ENCODE data around the gene OCEL1.

Gene OCEL1

GRCh38 chr19:17210296-17210695 is 15.7 kb upstream of the OCEL1 start:
- no peak for DNase-seq (ENCODE audit: low read depth)

DNA sequence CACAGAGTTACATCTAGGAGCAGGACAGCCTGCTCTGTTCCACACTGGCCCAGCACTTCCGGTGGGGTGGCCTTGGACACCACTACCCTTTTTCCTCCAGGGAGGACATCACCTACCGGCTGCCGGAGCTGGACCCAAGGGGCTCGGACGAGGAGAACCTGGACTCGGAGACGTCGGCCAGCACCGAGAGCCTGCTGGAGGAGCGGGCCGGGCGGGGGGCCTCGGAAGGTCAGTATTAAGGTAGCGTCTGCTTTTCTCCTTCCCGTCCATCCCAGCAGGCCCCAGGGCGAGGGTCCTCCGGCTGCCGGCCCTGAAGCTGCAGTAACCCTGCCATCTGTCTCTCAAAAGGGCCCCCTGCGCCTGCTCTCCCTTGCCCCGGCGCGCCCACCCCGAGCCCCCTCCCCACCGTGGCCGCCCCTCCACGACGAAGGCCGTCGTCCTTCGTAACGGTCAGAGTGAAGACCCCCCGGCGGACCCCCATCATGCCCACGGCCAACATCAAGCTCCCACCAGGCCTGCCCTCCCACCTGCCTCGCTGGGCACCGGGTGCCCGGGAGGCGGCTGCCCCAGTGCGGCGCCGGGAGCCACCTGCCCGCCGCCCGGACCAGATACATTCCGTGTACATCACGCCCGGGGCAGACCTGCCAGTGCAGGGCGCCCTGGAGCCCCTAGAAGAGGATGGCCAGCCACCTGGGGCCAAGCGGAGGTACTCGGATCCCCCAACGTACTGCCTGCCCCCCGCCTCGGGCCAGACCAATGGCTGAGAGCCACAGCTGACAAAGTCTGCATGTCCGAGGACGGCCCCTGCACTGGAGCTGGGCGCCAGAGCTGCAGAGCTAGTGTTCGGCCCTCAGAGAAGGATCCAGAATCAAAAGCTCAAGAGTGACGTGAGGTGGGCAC is 14.2 kb upstream of the OCEL1 start:
- no peak for DNase-seq (ENCODE audit: low read depth)

- no peak for DNase-seq (ENCODE audit: low read depth)
Measured at GRCh38 chr19:17213334-17213733, 12.7 kb upstream of the OCEL1 start.

DNA sequence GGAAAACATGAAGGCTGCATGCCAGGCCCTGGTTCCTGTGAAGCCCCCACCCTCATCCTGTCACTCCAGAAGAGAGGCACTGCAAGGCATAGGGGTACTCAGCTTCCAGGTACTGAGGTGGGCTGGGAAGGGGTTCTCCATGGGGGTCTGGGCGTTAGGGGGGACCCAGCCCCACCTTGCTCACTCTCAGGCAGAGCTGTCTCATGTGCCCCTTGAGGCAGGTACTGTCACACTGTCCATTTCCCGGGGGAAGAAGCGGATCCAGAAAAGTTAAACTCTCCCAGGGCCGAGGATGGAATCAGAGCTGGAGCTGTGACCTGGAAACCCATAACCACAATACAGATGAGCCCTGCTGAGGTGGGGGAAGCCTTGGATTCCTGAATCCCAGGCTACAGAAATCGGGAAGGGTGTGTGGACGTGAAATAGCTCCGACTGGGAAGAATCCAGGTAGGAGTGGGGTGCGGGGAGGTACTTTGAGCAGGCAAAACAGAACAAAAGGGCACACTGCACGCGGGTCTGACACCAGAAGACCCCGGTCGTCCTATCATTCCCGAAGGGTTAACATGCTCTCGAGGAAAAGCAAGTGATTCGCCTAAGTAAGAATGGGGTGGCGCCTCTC is 11.4 kb upstream of the OCEL1 start:
- no peak for DNase-seq (ENCODE audit: low read depth)

DNA sequence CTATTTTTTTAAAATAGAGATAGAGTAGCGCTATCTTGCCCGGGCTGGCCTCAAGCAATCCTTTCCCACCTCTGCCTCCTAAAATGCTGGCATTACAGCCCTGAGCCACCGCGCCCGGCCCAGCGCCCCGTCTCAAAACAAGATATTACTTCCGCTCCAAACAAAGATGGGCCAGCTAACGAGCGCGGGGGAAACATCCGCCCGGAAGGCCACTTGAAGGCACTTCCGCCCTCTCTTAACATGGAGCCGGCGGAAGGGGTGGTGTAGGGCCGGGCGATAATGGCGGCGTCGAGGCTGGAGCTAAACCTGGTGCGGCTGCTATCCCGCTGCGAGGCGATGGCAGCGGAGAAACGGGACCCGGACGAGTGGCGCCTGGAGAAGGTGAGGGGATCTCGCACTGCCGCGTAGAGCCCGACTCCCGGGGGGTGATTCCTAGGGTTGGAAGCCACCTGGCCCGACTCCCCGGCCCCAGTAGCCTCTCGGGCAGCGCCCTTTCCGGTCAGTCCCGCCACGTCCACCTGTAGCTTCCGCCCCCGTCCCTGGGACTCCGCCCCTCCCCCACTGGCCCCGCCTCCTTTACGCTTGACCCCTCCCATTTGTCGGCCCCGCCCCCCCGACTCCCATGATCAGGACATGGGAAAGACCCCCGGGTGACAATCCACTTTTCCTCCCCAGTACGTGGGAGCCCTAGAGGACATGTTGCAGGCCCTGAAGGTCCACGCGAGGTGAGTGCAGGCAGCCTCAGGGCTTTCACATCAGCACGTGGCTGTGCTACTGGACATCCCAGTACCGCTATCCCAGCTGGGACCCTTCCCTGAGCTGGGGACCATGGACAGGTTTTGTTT is 10.7 kb upstream of the OCEL1 start, which contains the start of gene USE1:
USE1 (plus strand) TSS at position 231 of the 845 bp plus-strand sequence; CDS start at position 280, 49 bp downstream.
- DNase-seq (ENCODE audit: low read depth), result peak; percentile 76

GRCh38 chr19:17216058-17216670 is 9.9 kb upstream of the OCEL1 start:
- DNase-seq (ENCODE audit: low read depth), result no peak

- no peak for DNase-seq (ENCODE audit: low read depth)
Measured at GRCh38 chr19:17219286-17219685, 6.7 kb upstream of the OCEL1 start.

DNA sequence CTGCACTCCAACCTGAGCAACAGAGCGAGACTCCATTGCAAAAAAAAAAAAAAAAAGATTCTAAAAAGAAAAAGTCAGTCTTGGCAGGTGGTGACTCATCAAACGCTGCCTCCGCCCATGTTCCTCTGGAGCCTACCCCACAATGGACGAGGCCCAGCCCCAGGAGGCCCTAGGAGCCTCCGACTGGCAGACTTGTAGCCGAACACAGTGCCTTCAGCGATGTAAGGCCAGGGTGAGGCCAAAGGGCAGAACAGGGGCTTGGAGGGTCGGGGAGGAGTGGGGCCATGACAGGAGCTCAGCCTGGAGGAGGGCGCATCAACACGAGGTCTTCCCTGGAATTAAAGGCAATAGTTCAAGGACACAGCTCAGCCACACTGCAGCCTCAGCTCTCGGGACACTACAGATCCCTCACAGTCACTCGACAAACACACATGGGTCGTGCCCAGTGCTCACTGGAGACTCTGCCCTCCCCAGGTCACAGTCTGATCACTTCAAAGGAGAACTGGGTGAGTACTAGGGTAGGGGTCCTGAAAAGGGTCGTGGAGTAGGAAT is 5.7 kb upstream of the OCEL1 start:
- DNase-seq (ENCODE audit: low read depth), result no peak

DNA sequence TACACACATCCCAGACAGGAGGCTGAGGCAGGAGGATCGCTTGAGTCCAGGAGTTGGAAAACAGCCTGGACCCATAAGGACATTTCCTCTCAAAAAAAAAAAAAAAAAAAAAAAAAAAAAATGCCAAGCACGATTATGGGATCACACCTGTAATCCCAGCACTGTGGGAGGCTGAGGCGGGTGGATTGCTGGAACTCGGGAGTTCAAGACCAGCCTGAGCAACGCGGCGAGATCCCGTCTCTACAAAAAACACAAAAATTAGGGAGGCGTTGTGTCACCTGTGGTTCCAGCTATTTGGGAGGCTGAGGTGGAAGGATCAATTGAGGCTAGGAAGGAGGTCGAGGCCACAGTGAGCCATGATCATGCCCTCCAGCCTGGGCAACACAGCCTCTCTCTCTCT is 973 bp upstream of the OCEL1 start:
- no peak for DNase-seq (ENCODE audit: low read depth)

DNA sequence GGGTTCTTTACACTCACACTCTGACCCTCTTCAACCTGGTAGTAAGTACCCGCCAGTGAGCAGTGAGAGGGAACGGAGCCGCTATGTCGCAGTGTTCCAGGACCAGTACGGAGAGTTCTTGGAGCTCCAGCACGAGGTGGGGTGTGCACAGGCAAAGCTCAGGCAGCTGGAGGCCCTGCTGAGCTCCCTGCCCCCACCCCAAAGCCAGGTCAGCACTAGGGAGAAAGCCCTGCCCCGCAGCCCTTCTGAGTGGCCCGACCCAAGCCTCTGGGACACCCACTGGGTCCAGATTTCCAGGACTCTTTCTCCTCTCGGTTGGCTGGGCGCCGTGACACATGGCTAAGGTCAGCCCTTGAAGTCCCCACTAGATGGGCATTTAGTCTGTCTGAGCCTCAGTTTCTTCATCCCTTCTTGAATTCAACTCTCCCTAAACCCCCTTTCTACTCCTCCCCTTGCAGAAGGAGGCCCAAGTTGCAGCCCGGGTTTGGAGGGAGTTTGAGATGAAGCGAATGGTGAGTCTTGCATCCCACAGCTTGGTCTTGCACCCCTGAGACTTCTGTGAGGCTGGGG is 1.9 kb downstream of the OCEL1 start:
- DNase-seq (ENCODE audit: low read depth), result no peak

GRCh38 chr19:17229890-17230289 is 3.9 kb downstream of the OCEL1 start:
- no peak for DNase-seq (ENCODE audit: low read depth)

DNA sequence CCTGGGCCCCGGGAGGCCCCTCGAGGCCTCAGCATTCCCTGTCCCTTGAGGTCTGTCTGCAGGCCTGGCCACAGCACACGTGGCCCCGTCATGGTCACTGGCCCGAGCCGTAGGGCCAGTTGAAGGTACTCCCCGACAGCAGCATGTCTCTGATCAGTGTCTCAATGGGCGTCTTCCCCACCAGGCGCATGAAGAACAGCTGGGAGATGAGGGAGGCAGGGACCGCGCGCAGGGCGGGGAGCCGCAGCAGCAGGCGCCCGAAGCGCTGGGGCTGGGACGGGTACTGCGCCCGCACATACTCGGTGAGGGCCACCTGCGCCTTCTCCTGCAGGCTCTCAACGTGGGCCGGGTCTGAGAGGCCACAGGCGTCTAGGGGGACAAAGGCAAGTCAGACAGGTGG is 6.2 kb downstream of the OCEL1 start:
- no peak for DNase-seq (ENCODE audit: low read depth)

GRCh38 chr19:17234911-17235299 is 8.9 kb downstream of the OCEL1 start:
- DNase-seq (ENCODE audit: low read depth), result no peak

GRCh38 chr19:17235300-17235970 is 9.4 kb downstream of the OCEL1 start:
- DNase-seq (ENCODE audit: low read depth), result no peak

- DNase-seq (ENCODE audit: low read depth), result no peak
Measured at GRCh38 chr19:17235971-17236777, 10.1 kb downstream of the OCEL1 start.

DNA sequence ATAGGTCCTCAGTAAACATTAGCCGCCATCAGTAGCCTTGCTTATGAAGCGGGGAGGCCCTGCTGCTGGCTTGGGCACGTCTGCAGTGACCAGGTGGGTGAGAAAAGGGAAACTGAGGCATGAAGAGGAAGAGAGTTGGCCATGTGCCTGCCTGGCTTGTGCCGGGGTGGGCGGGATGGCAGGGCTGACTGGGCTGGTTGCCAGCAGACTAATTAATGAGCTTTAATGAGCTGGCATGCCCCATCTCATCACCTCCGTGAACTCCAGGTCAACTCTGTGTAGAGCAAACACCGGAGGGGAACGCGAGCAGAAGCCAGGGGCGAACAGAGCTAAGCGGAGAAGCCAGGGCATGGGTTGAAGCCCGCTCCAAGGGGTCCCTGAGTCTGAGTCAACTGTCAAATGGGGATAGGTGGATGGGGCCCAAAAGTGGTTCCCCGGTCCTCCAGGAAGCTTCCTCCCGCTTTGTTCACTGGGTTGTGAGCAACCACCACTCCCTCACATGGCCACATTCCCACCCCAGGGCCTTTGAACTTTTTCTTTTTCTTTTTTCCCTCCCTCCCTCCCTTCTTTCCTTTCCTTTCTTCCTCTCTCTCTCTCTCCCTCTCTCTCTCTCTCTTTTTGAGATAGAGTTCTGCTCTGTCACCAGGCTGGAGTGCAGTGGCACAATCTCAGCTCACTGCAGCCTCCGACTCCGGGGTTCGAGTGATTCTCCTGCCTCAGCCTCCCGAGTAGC is 11.0 kb downstream of the OCEL1 start:
- DNase-seq (ENCODE audit: low read depth), result no peak

DNA sequence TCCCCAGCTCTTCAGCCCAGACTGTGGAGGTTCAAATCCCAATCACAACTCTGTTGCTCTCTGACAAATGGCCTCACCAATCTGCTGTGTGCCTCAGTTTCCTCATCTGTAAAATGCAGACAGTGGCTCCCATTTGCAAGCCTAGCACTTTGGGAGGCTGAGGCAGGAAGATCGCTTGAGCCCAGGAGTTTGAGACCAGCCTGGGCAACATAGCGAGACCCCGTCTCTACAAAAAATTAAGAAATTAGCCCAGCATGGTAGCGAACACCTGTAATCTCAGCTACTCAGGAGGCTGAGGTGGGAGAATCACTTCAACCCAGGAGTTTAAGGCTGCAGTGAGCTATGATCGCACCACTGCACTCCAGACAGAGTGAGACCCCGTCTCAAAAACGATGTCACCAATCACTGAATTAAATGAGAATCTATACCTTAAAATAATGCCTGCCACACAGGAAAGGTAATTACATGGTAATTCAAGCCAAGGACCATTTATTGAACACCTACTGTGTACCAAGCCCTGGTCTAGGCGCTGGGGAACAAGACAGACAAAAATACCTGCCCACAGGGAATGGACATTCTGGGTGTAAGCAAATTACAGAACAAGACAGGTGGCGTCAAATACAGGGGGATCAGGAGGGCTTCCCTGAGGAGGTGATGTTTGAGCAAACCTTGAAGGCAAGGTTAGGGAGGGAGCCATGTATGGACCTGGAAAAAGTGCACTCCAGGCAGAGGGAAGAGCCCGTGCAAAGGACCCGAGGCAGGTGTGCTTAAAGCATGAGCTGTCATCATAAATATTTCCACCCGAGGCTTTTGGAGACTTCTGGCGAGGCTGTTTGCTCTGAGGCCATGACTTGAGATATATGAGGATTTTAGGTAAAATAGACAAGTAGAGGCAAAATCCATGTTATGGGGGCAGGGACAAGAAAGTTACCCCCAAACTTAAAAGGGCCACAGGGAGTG is 12.0 kb downstream of the OCEL1 start:
- DNase-seq (ENCODE audit: low read depth), result no peak

All from CMK (cell line).